NCI-H2171 (cell line): ENCODE measurements around the gene KAT2B.

Source experiments
- DNase-seq: peaks from one replicate; lab custom pipeline; 2025; lab: John Stamatoyannopoulos, UW

The KAT2B gene

GRCh38 chr3:20096135-20096685, 56.0 kb downstream of the KAT2B start:
- DNase-seq, result no peak

GRCh38 chr3:20097015-20097414, 56.8 kb downstream of the KAT2B start:
- DNase-seq, result no peak

- no peak for DNase-seq
These were observed 58.8 kb downstream of the KAT2B start for GRCh38 chr3:20099060-20099459.

GRCh38 chr3:20100151-20100550, 59.9 kb downstream of the KAT2B start:
- no peak for DNase-seq

- DNase-seq, result no peak
These were observed 60.8 kb downstream of the KAT2B start for GRCh38 chr3:20101041-20101440.

- DNase-seq, result no peak
These were observed 63.5 kb downstream of the KAT2B start for GRCh38 chr3:20103731-20104130.

GRCh38 chr3:20104167-20104661, 64.0 kb downstream of the KAT2B start:
- DNase-seq, result no peak

- no peak for DNase-seq
These were observed 65.5 kb downstream of the KAT2B start for GRCh38 chr3:20105513-20106280.

GRCh38 chr3:20107722-20108121, 67.5 kb downstream of the KAT2B start:
- DNase-seq, result no peak

- no peak for DNase-seq
These were observed 68.6 kb downstream of the KAT2B start for GRCh38 chr3:20108869-20109268.

- no peak for DNase-seq
These were observed 70.6 kb downstream of the KAT2B start for GRCh38 chr3:20110826-20111225.

- DNase-seq, result no peak
These were observed 71.6 kb downstream of the KAT2B start for GRCh38 chr3:20111836-20112235.

- no peak for DNase-seq
These were observed 80.8 kb downstream of the KAT2B start for GRCh38 chr3:20121088-20121487.

- DNase-seq, result no peak
These were observed 82.9 kb downstream of the KAT2B start for GRCh38 chr3:20123131-20123652.

GRCh38 chr3:20125289-20125688, 85.0 kb downstream of the KAT2B start:
- no peak for DNase-seq

GRCh38 chr3:20125897-20126296, 85.7 kb downstream of the KAT2B start:
- no peak for DNase-seq

GRCh38 chr3:20128358-20128757, 88.1 kb downstream of the KAT2B start:
- no peak for DNase-seq

- DNase-seq, result no peak
These were observed 89.9 kb downstream of the KAT2B start for GRCh38 chr3:20130106-20130505.

- no peak for DNase-seq
These were observed 96.0 kb downstream of the KAT2B start for GRCh38 chr3:20136231-20136630.

- DNase-seq, result no peak
These were observed 97.4 kb downstream of the KAT2B start for GRCh38 chr3:20137647-20138046.

- no peak for DNase-seq
These were observed 100.6 kb downstream of the KAT2B start for GRCh38 chr3:20140881-20141280.

GRCh38 chr3:20141316-20141715, 101.1 kb downstream of the KAT2B start:
- DNase-seq, result no peak

- DNase-seq, result no peak
These were observed 101.6 kb downstream of the KAT2B start for GRCh38 chr3:20141851-20142250.

- DNase-seq, result no peak
These were observed 102.3 kb downstream of the KAT2B start for GRCh38 chr3:20142517-20142916.
